ENCODE data around the gene ALOX15B.

The ALOX15B gene

GRCh38 chr17:8032442-8032841 is 6.4 kb upstream of the ALOX15B start:
- in situ Hi-C loops (cut with MboI; ENCODE audit: low sequenced_read_pairs) = no loop called here

- in situ Hi-C loops (cut with MboI; ENCODE audit: low sequenced_read_pairs) = no loop called here
Observed at GRCh38 chr17:8039611-8040168, 831 bp downstream of the ALOX15B start.

GRCh38 chr17:8041249-8041928 is 2.5 kb downstream of the ALOX15B start:
- in situ Hi-C loops (cut with MboI; ENCODE audit: low sequenced_read_pairs) = no loop called here

GRCh38 chr17:8041979-8042378 is 3.1 kb downstream of the ALOX15B start:
- in situ Hi-C loops (cut with MboI; ENCODE audit: low sequenced_read_pairs) = no loop called here

GRCh38 chr17:8044819-8045810 is 6.3 kb downstream of the ALOX15B start:
- in situ Hi-C loops (cut with MboI; ENCODE audit: low sequenced_read_pairs) = no loop called here

GRCh38 chr17:8046306-8046928 is 7.6 kb downstream of the ALOX15B start:
- in situ Hi-C loops (cut with MboI; ENCODE audit: low sequenced_read_pairs) = no loop called here

GRCh38 chr17:8046929-8047768 is 8.3 kb downstream of the ALOX15B start:
- in situ Hi-C loops (cut with MboI; ENCODE audit: low sequenced_read_pairs) = no loop called here

GRCh38 chr17:8047769-8048110 is 8.9 kb downstream of the ALOX15B start:
- in situ Hi-C loops (cut with MboI; ENCODE audit: low sequenced_read_pairs) = no loop called here

- in situ Hi-C loops (cut with MboI; ENCODE audit: low sequenced_read_pairs) = no loop called here
Observed at GRCh38 chr17:8048236-8048635, 9.4 kb downstream of the ALOX15B start.

- in situ Hi-C loops (cut with MboI; ENCODE audit: low sequenced_read_pairs) = no loop called here
Observed at GRCh38 chr17:8048736-8049135, 9.9 kb downstream of the ALOX15B start.

GRCh38 chr17:8051831-8052230 is 13.0 kb downstream of the ALOX15B start:
- in situ Hi-C loops (cut with MboI; ENCODE audit: low sequenced_read_pairs) = no loop called here

GRCh38 chr17:8052256-8053252 is 13.7 kb downstream of the ALOX15B start:
- in situ Hi-C loops (cut with MboI; ENCODE audit: low sequenced_read_pairs) = no loop called here

GRCh38 chr17:8053600-8053999 is 14.7 kb downstream of the ALOX15B start:
- in situ Hi-C loops (cut with MboI; ENCODE audit: low sequenced_read_pairs) = no loop called here

GRCh38 chr17:8055851-8056231 is 17.0 kb downstream of the ALOX15B start:
- in situ Hi-C loops (cut with MboI; ENCODE audit: low sequenced_read_pairs) = no loop called here

- in situ Hi-C loops (cut with MboI; ENCODE audit: low sequenced_read_pairs) = no loop called here
Observed at GRCh38 chr17:8056232-8056975, 17.5 kb downstream of the ALOX15B start.

GRCh38 chr17:8056976-8057625 is 18.2 kb downstream of the ALOX15B start:
- in situ Hi-C loops (cut with MboI; ENCODE audit: low sequenced_read_pairs) = no loop called here

- in situ Hi-C loops (cut with MboI; ENCODE audit: low sequenced_read_pairs) = no loop called here
Observed at GRCh38 chr17:8057691-8058114, 18.8 kb downstream of the ALOX15B start.

GRCh38 chr17:8059131-8059530 is 20.3 kb downstream of the ALOX15B start:
- in situ Hi-C loops (cut with MboI; ENCODE audit: low sequenced_read_pairs) = no loop called here

Data from HL-60/S4 (cell line).